ENCODE measurements around the gene NEXMIF.
"Not testable (repeated sequence)": the region's sequence is repeated elsewhere in the genome, so short reads cannot be mapped to it uniquely, and the experiment has no call there.

NEXMIF gene

DNA sequence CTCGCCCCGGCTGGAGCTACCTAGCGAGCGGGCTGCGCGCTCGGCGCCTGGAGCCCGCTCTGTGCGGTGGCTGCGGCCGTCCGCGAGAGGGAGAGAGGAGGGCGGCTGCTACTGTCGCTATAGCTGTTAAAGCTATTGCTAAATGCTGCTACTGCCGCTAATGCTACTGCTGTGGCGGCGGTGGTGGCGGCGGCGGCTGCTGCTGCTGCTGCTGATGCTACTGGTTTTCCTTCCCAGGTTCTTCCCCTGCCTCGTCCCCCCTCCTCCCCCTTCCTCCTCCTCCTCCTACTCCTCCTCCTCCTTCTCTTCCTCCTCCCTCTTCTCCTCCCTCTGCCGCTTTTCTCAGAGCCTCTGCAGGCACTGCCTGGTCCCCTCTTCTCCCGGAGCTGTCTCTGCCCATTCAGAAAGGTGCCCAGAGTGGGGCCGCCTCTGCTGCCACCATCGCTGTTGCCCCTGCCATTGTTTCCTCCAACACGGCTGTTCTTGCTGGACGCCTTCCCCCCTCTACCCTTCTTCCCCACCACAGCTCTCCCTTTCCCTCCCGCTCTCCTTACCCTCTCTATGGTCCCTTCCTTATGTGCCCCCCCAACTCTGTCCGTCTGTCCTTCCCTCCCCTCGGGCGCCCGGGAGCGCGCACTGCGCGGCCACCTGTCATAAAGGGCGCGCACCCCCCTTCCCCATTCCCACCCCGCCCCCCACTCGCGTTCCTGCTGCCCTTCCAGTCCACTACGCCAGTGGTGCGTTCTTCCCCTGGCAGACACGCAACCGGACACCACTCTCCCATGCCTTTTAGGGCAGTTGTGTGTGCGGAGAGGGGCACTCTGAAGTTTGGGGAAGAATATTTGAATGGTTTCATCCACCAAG is at the start of gene NEXMIF:
NEXMIF (minus strand) TSS at position 228 of the 864 bp plus-strand sequence.
- TF ChIP-seq, protein P1, sequence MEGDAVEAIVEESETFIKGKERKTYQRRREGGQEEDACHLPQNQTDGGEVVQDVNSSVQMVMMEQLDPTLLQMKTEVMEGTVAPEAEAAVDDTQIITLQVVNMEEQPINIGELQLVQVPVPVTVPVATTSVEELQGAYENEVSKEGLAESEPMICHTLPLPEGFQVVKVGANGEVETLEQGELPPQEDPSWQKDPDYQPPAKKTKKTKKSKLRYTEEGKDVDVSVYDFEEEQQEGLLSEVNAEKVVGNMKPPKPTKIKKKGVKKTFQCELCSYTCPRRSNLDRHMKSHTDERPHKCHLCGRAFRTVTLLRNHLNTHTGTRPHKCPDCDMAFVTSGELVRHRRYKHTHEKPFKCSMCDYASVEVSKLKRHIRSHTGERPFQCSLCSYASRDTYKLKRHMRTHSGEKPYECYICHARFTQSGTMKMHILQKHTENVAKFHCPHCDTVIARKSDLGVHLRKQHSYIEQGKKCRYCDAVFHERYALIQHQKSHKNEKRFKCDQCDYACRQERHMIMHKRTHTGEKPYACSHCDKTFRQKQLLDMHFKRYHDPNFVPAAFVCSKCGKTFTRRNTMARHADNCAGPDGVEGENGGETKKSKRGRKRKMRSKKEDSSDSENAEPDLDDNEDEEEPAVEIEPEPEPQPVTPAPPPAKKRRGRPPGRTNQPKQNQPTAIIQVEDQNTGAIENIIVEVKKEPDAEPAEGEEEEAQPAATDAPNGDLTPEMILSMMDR (IDR thresholded peaks at IDR 0.05; ENCODE audit: unreplicated experiment in 3 of 3) = peak in 2 of 3 experiments; percentile 14 to 30
- Mint-ChIP-seq H3K4me1 (no peaks in the 10 kb centered on the region), H3K36me3 (ENCODE audit: low read depth) (no peaks in the 10 kb centered on the region), H3K9me3 (peaks cover 10% of the 10 kb centered on the region), H3K27ac (peak within 1 kb of the TSS; percentile 38 to 72 (median 66)), H3K4me3 (peak within 1 kb of the TSS; percentile 81 to 93 (median 89)), H3K27me3 (ENCODE audit: low read depth) (peaks cover 60% of the 10 kb centered on the region)

DNA sequence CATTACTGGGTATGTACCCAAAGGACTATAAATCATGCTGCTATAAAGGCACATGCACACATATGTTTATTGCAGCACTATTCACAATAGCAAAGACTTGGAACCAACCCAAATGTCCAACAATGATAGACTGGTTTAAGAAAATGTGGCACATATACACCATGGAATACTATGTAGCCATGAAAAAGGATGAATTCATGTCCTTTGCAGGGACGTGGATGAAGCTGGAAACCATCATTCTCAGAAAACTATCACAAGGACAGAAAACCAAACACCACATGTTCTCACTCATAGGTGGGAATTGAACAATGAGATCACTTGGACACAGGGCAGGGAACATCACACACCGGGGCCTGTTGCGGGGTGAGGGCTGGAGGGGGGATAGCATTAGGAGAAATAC is 36.7 kb upstream of the NEXMIF start:
- H3K27me3 Mint-ChIP-seq (ENCODE audit: low read depth); H3K4me3 Mint-ChIP-seq; H3K36me3 Mint-ChIP-seq (ENCODE audit: low read depth); H3K27ac Mint-ChIP-seq; H3K9me3 Mint-ChIP-seq; H3K4me1 Mint-ChIP-seq: not testable (repeated sequence)

DNA sequence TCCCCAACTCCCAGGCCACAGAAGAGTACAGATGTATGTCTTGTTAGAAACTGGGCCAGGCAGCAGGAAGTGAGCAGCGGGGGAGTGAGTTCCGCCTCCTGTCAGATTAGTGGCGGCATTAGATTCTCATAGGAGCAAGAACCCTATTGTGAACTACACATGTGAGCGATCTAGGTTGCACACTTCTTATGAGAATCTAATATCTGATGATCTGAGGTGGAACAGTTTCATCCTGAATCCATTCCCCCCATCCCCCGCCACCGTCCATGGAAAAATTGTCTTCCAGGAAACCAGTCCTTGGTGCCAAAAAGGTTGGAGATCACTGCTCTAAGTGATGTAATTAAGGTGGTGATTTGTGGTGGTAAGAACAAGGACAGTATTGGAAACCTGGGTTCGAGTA is 24.5 kb upstream of the NEXMIF start:
- no peak overlapping the region for H3K27ac Mint-ChIP-seq
- no peaks in the 10 kb centered on the region for H3K36me3 Mint-ChIP-seq (ENCODE audit: low read depth)
- H3K27me3 Mint-ChIP-seq (ENCODE audit: low read depth) = no peaks in the 10 kb centered on the region
- H3K4me1 Mint-ChIP-seq = no peaks in the 10 kb centered on the region
- TF ChIP-seq, protein P1 (IDR thresholded peaks at IDR 0.05; ENCODE audit: unreplicated experiment in 3 of 3) = no peak
- H3K4me3 Mint-ChIP-seq = no peak overlapping the region
- peaks cover 18% of the 10 kb centered on the region for H3K9me3 Mint-ChIP-seq

DNA sequence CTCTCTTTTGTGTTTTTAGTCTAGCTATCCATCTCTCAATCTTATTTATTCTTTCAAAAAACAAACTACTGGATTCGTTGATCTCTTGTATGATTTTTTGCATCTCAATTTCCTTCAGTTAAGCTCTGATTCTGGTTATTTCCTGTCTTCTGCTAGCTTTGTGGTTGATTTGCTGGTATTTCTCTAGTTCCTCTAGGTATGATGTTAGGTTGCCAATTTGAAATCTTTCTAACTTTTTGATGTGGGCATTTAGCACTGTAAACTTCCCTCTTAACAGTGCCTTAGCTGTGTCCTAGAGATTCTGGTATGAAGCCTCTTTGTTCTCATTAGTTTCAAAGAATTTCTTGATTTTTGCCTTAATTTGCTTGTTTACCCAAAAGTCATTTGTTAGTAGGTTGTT is 15.2 kb upstream of the NEXMIF start:
- no peak overlapping the region for H3K4me3 Mint-ChIP-seq
- TF ChIP-seq, protein P1 (IDR thresholded peaks at IDR 0.05; ENCODE audit: unreplicated experiment in 3 of 3) = no peak
- no peaks in the 10 kb centered on the region for H3K27me3 Mint-ChIP-seq (ENCODE audit: low read depth)
- no peaks in the 10 kb centered on the region for H3K36me3 Mint-ChIP-seq (ENCODE audit: low read depth)
- no peaks in the 10 kb centered on the region for H3K4me1 Mint-ChIP-seq
- H3K27ac Mint-ChIP-seq = no peak overlapping the region
- peaks cover 15% of the 10 kb centered on the region for H3K9me3 Mint-ChIP-seq

DNA sequence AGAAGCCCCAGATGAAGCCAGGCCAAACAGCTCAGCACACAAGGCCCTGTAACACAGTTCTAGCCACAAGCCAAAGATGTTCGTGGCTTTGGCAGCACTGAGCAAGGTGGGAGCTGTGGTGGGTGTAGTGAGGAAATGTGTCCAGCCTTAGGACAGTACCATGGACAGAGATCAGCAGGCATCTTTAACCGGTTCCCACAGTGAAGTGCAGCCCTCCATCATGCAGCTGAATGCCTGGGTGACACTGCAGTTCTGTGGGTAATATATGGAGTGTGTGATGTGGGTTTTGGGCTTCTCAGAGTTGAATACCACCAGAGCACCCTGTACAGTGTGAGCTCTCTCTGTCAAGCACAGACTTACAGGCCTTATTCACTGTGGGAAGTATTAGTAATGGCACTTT is 6.0 kb upstream of the NEXMIF start:
- peaks cover 11% of the 10 kb centered on the region for H3K27me3 Mint-ChIP-seq (ENCODE audit: low read depth)
- no peak overlapping the region for H3K27ac Mint-ChIP-seq
- TF ChIP-seq, protein P1 (IDR thresholded peaks at IDR 0.05; ENCODE audit: unreplicated experiment in 3 of 3) = no peak
- H3K36me3 Mint-ChIP-seq (ENCODE audit: low read depth) = no peaks in the 10 kb centered on the region
- H3K4me3 Mint-ChIP-seq = no peak overlapping the region
- peaks cover 3% of the 10 kb centered on the region for H3K9me3 Mint-ChIP-seq
- H3K4me1 Mint-ChIP-seq = no peaks in the 10 kb centered on the region

DNA sequence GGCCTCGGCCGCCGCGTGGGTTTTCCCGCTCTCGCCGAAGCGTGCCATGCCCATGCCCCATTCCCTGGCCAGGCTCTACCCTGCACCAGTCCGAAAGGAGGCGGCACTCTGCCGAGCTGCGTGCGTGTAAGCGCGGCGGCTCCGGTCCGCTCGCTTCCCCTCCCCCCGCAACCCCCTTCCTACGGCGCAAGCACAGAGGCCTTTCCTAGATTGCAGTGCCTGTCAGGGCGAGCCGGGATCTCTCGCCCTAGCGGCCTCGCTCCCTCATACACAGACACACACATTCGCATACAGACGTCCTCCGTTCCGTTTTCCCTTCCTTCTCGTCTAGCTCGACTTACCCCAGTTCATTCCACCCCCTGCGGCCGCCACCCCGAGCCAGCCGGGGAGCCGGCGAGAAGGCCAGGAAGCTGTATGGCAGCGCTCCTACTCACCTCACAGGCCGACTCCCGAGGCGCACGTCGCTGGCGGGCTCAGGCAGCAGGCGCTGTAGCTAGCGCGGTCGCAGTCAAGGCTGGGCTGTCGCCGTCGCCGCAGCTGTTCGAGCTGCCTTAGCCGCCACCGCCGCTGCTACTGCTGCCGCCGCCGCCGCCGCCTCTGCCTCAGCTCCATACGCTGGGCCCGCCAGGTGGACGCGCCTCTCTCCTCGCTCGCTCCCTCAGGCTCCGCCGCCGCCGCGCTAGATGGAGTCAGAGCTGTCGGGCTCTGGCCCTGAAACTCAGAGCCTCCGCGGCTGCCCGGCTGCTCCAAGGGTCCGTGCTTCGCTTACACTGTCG is 615 bp downstream of the NEXMIF start:
- Mint-ChIP-seq H3K4me1 (no peaks in the 10 kb centered on the region), H3K9me3 (peaks cover 10% of the 10 kb centered on the region), H3K27me3 (ENCODE audit: low read depth) (peaks cover 60% of the 10 kb centered on the region), H3K27ac (peak overlapping the region; percentile 38 to 72 (median 66)), H3K36me3 (ENCODE audit: low read depth) (no peaks in the 10 kb centered on the region), H3K4me3 (peak overlapping the region; percentile 81 to 93 (median 89))
- TF ChIP-seq, protein P1 (IDR thresholded peaks at IDR 0.05; ENCODE audit: unreplicated experiment in 3 of 3) = no peak
